Neural cell (in vitro differentiated cells): Measurements from ENCODE around the gene FOXK1. TPM values are rescaled to one million over a fixed set of nuclear protein-coding genes. Genes with fewer than 3 reads are reported as not detected.

Source experiments
- H2AFZ ChIP-seq: fragments of 200-600, 300-800 bp; sonication (generic), shearing (Covaris generic); 2 replicates; pipeline ENCODE4 v1.6.0; 2014; ENCODE audit warnings: low read depth, mild to moderate bottlenecking, antibody characterized with exemption, low read length, moderate library complexity
- H3F3A ChIP-seq: fragments of 200-600 bp; shearing (Covaris generic); 2 replicates; pipeline ENCODE4 v1.6.1; 2016; ENCODE audit warnings: mild to moderate bottlenecking, moderate library complexity, mixed read lengths, antibody characterized with exemption, low read length; ENCODE audit not compliant: insufficient read depth, poor library complexity, severe bottlenecking
- H3K27ac ChIP-seq: fragments of 200-600, 300-800 bp; sonication (generic), shearing (Covaris generic); 2 replicates; pipeline ENCODE4 v1.5.1; 2014; ENCODE audit warnings: mild to moderate bottlenecking, low read length, moderate library complexity
- H3K27me3 ChIP-seq: fragments of 300-800, 200-600 bp; sonication (generic), shearing (Covaris generic); 2 replicates; pipeline ENCODE4 v1.6.0; 2014; ENCODE audit warnings: mild to moderate bottlenecking, low read depth, low read length, moderate library complexity; ENCODE audit not compliant: insufficient read depth
- H3K36me3 ChIP-seq: fragments of 300-800, 200-600 bp; sonication (generic), shearing (Covaris generic); 2 replicates; pipeline ENCODE4 v1.5.1; 2014; ENCODE audit warnings: mild to moderate bottlenecking, antibody characterized with exemption, low read length, moderate library complexity; ENCODE audit not compliant: insufficient read depth
- H3K4me2 ChIP-seq: fragments of 300-800, 200-600 bp; sonication (generic), shearing (Covaris generic); 2 replicates; pipeline ENCODE4 v1.6.0; 2014; ENCODE audit warnings: mild to moderate bottlenecking, low read length
- H3K4me3 ChIP-seq: fragments of 300-800, 200-600 bp; sonication (generic), shearing (Covaris generic); 2 replicates; pipeline ENCODE4 v1.5.1; 2014; ENCODE audit warnings: mild to moderate bottlenecking, low read length, moderate library complexity
- H3K79me2 ChIP-seq: fragments of 200-600 bp; shearing (Covaris generic); replicated peaks from 2 replicates; pipeline ENCODE4 v1.6.0; 2014; ENCODE audit warnings: mild to moderate bottlenecking, low read length, moderate library complexity; ENCODE audit not compliant: insufficient read depth
- H3K9ac ChIP-seq: fragments of 300-800, 200-600 bp; sonication (generic), shearing (Covaris generic); 2 replicates; pipeline ENCODE4 v1.6.1; 2016; ENCODE audit warnings: mild to moderate bottlenecking, low read length, mixed read lengths
- H3K9me2 ChIP-seq: fragments of 200-600 bp; shearing (Covaris generic); 2 replicates; pipeline ENCODE4 v1.6.1; 2016; ENCODE audit warnings: mild to moderate bottlenecking, low read length, mixed read lengths; ENCODE audit not compliant: insufficient read depth
- H3K9me3 ChIP-seq: fragments of 200-600, 300-800 bp; sonication (generic), shearing (Covaris generic); 2 replicates; pipeline ENCODE4 v1.6.1; 2016; ENCODE audit warnings: mild to moderate bottlenecking, mixed run types, low read length, moderate library complexity, mixed read lengths
- H4K20me1 ChIP-seq: fragments of 200-600 bp; shearing (Covaris generic); 2 replicates; pipeline ENCODE4 v1.6.1; 2016; ENCODE audit warnings: mild to moderate bottlenecking, mixed run types; ENCODE audit not compliant: insufficient read depth
- CTCF ChIP-seq: fragments of 450-650 bp; IDR thresholded peaks from 2 replicates; pipeline ENCODE4 v1.5.1; 2014; ENCODE audit warnings: antibody characterized with exemption, mild to moderate bottlenecking, moderate library complexity; ENCODE audit not compliant: poor library complexity, severe bottlenecking
- EP300 ChIP-seq: fragments of 450-650 bp; conservative IDR thresholded peaks from 2 replicates; pipeline ENCODE4 v1.6.1; 2014; ENCODE audit warnings: antibody characterized with exemption, mild to moderate bottlenecking, moderate library complexity; ENCODE audit not compliant: poor library complexity, severe bottlenecking
- EZH2 ChIP-seq: fragments of 200-600, 300-800 bp; shearing (Covaris generic), sonication (generic); IDR thresholded peaks from 2 replicates; pipeline ENCODE4 v1.6.1; 2014; ENCODE audit warnings: antibody characterized with exemption, low read length, borderline replicate concordance, mild to moderate bottlenecking; ENCODE audit not compliant: insufficient read depth, poor library complexity, severe bottlenecking
- MXI1 ChIP-seq: fragments of 450-650 bp; conservative IDR thresholded peaks from 2 replicates; pipeline ENCODE4 v1.6.1; 2014; ENCODE audit warnings: antibody characterized with exemption, mild to moderate bottlenecking; ENCODE audit not compliant: poor library complexity, severe bottlenecking
- POLR2AphosphoS5 ChIP-seq: IDR thresholded peaks from 2 replicates; pipeline ENCODE4 v1.6.1; 2012
- RAD21 ChIP-seq: fragments of 450-650 bp; conservative IDR thresholded peaks from 2 replicates; pipeline ENCODE4 v1.6.1; 2014; ENCODE audit warnings: antibody characterized with exemption, mild to moderate bottlenecking, moderate library complexity
- REST ChIP-seq: IDR thresholded peaks from 2 replicates; pipeline ENCODE4 v1.6.1; 2012; ENCODE audit warnings: borderline replicate concordance
- TAF1 ChIP-seq: IDR thresholded peaks from 2 replicates; pipeline ENCODE4 v1.6.1; 2012; ENCODE audit warnings: low read depth
- polyA plus RNA-seq: library from polyadenylated mRNA; depleted of rRNA; stranded (reverse); fragments of >200 nt; gene quantifications from 2 replicates; pipeline ENCODE4 v1.2.3, GENCODE V29; 2014

Gene FOXK1
- polyA plus RNA-seq, 1 donor from 2014 or later, result 7.4 TPM

GRCh38 chr7:4749798-4750197, 67.7 kb downstream of the FOXK1 start:
- no peak overlapping the region for H3K9ac ChIP-seq
- no peaks in the 10 kb centered on the region for H3F3A ChIP-seq
- H3K79me2 ChIP-seq, result no peaks in the 10 kb centered on the region
- no peak overlapping the region for H3K27ac ChIP-seq
- no peak overlapping the region for H3K4me3 ChIP-seq
- H3K36me3 ChIP-seq, result no peaks in the 10 kb centered on the region
- no peak overlapping the region for H3K4me2 ChIP-seq
- no peaks in the 10 kb centered on the region for H3K9me2 ChIP-seq
- TF ChIP-seq REST (no peak), RAD21 (no peak), MXI1 (no peak), CTCF (no peak), POLR2AphosphoS5 (no peak), EP300 (no peak)
- H3K27me3 ChIP-seq, result no peaks in the 10 kb centered on the region
- H3K9me3 ChIP-seq, result no peaks in the 10 kb centered on the region
- no peak overlapping the region for H2AFZ ChIP-seq
- no peaks in the 10 kb centered on the region for H4K20me1 ChIP-seq

- Histone ChIP-seq H3F3A (no peaks in the 10 kb centered on the region), H3K9me2 (no peaks in the 10 kb centered on the region), H3K27me3 (no peaks in the 10 kb centered on the region), H3K4me2 (no peak overlapping the region), H3K36me3 (no peaks in the 10 kb centered on the region), H3K79me2 (no peaks in the 10 kb centered on the region), H2AFZ (no peak overlapping the region), H3K4me3 (no peak overlapping the region), H4K20me1 (no peaks in the 10 kb centered on the region), H3K9me3 (no peaks in the 10 kb centered on the region), H3K27ac (no peak overlapping the region), H3K9ac (no peak overlapping the region)
- TF ChIP-seq CTCF (no peak), REST (no peak), EZH2 (no peak), TAF1 (no peak), MXI1 (no peak)
Observed at GRCh38 chr7:4751398-4751947, 69.4 kb downstream of the FOXK1 start.
